Small intestine (tissue), 7 donors: ENCODE measurements around the gene ENTREP3. TPM values are rescaled to one million over a fixed set of nuclear protein-coding genes. Genes with fewer than 3 reads are reported as not detected.

Source experiments
- DNase-seq, 2 donors: peaks; one replicate each; pipeline versions ENCODE4 v3.0.0 to v3.0.0-alpha.2; 2013
- FAIRE-seq: peaks from 2 replicates; lab custom pipeline; 2012; peaks lifted over from hg19 to GRCh38; lab: Jason Lieb, UNC
- H3K27ac ChIP-seq, 3 donors: one replicate each; pipeline ENCODE4 v1.5.1; 2013; ENCODE audit warnings: low read length in 2 of 3, mild to moderate bottlenecking in 2 of 3, control low read depth in 1 of 3, inconsistent platforms in 1 of 3, low read depth in 1 of 3, moderate library complexity in 1 of 3
- H3K27me3 ChIP-seq, 3 donors: one replicate each; pipeline ENCODE4 v1.6.1; 2013; ENCODE audit warnings: low read length in 3 of 3, inconsistent platforms in 1 of 3; ENCODE audit not compliant: control insufficient read depth in 3 of 3, insufficient read depth in 3 of 3
- H3K36me3 ChIP-seq, 3 donors: one replicate each; pipeline ENCODE4 v1.6.1; 2013; ENCODE audit warnings: low read length in 3 of 3, inconsistent platforms in 1 of 3, low read depth in 1 of 3, mild to moderate bottlenecking in 1 of 3, moderate library complexity in 1 of 3; ENCODE audit not compliant: control insufficient read depth in 3 of 3, insufficient read depth in 2 of 3
- H3K4me1 ChIP-seq, 3 donors: one replicate each; pipeline ENCODE4 v1.6.1; 2013; ENCODE audit warnings: low read length in 2 of 3, inconsistent platforms in 1 of 3, low read depth in 1 of 3, mild to moderate bottlenecking in 1 of 3, moderate library complexity in 1 of 3; ENCODE audit not compliant: control insufficient read depth in 3 of 3, insufficient read depth in 2 of 3
- H3K4me3 ChIP-seq, 3 donors: one replicate each; pipeline ENCODE4 v1.5.1; 2013; ENCODE audit warnings: low read length in 3 of 3, control low read depth in 1 of 3, inconsistent platforms in 1 of 3, low read depth in 1 of 3, mild to moderate bottlenecking in 1 of 3, moderate library complexity in 1 of 3
- H3K9me3 ChIP-seq, 2 donors: one replicate each; pipeline ENCODE4 v1.6.1; 2013; ENCODE audit warnings: low read depth in 1 of 2, low read length in 1 of 2; ENCODE audit not compliant: control insufficient read depth in 2 of 2, insufficient read depth in 1 of 2
- WGBS, 3 donors: extraction: QIAGEN DNeasy Blood & Tissue Kit; methylation state at CpG; one replicate each; pipeline ENCODE4 v1.1.7; 2013; 5-methylcytosine and 5-hydroxymethylcytosine counted together
- polyA plus RNA-seq, 4 donors: library from polyadenylated mRNA; stranded (reverse) in 3 of 4; unstranded in 1 of 4; fragments of 200-250 nt in 3 of 4; fragments of 120-200 nt in 1 of 4; gene quantifications; one replicate each; pipeline versions ENCODE4 v1.2.1 to v1.2.3, GENCODE V29; 2013
- donor health status: healthy with polysubstance abuse.
- donor health status: control.
- donor health status: control.
- donor health status: Bipolar disorder and iron deficiency.
- donor health status: healthy.

Gene ENTREP3
- polyA plus RNA-seq, 4 donors: 14.3 to 21.3 (median 16.8) TPM

GRCh38 chr1:155261852-155262673 is 6.8 kb upstream of the ENTREP3 start, which contains the start of gene SCAMP3:
TSS of gene SCAMP3 (minus strand) at chr1:155262360. CDS start at chr1:155262151, 209 bp downstream.
- no peak for FAIRE-seq

GRCh38 chr1:155261493-155261851 is 6.2 kb upstream of the ENTREP3 start:
- Histone ChIP-seq H3K9me3 (no peaks in the 10 kb centered on the region), H3K36me3 (peaks cover 9 to 58% (median 10%) of the 10 kb centered on the region in 3 donors), H3K27me3 (no peaks in the 10 kb centered on the region), H3K4me1 (peaks cover 0 to 12% (median 9%) of the 10 kb centered on the region in 3 donors), H3K27ac (peak overlapping the region; percentile 69 to 81 (median 70)), H3K4me3 (peak overlapping the region; percentile 59 to 76 (median 75))
- DNase-seq: no peak
- 0 to 1% (median 0%) methylated on average over 9 of the region's 9 CpGs for WGBS, 3 donors
- FAIRE-seq: no peak

More at GRCh38 chr1:155261852-155262673, 6.8 kb upstream of the ENTREP3 start, which contains the start of gene SCAMP3:
- peak within 1 kb of the TSS; percentile 59 to 76 (median 75) for H3K4me3 ChIP-seq
- peak; percentile 98 to 99 for DNase-seq
- H3K27me3 ChIP-seq: no peaks in the 10 kb centered on the region
- no peaks in the 10 kb centered on the region for H3K9me3 ChIP-seq
- H3K4me1 ChIP-seq: peaks cover 0 to 12% (median 9%) of the 10 kb centered on the region in 3 donors
- WGBS, 3 donors: 0 to 1% (median 1%) methylated on average over 43 to 47 of the region's 47 CpGs
- H3K27ac ChIP-seq: peak within 1 kb of the TSS; percentile 69 to 81 (median 70)
- peaks cover 10 to 58% (median 12%) of the 10 kb centered on the region in 3 donors for H3K36me3 ChIP-seq

- no peak for DNase-seq
- H3K36me3 ChIP-seq: peaks cover 9 to 58% (median 9%) of the 10 kb centered on the region in 3 donors
- WGBS, 3 donors: 91 to 94% (median 93%) methylated on average over 5 of the region's 5 CpGs
- H3K4me1 ChIP-seq: peaks cover 0 to 18% (median 9%) of the 10 kb centered on the region in 3 donors
- no peaks in the 10 kb centered on the region for H3K9me3 ChIP-seq
- H3K27ac ChIP-seq: no peak overlapping the region
- no peak for FAIRE-seq
- no peak overlapping the region for H3K4me3 ChIP-seq
- no peaks in the 10 kb centered on the region for H3K27me3 ChIP-seq
Observed at GRCh38 chr1:155260276-155260675, 5.0 kb upstream of the ENTREP3 start.

GRCh38 chr1:155256058-155256852 is 972 bp upstream of the ENTREP3 start:
- WGBS, 3 donors: 72 to 75% (median 73%) methylated on average over 18 to 20 of the region's 20 CpGs
- FAIRE-seq (no peak), DNase-seq (no peak)
- Histone ChIP-seq H3K9me3 (no peaks in the 10 kb centered on the region), H3K4me3 (peak overlapping the region in 2 of 3 donors; percentile 71 to 74), H3K4me1 (peaks cover 0 to 24% (median 12%) of the 10 kb centered on the region in 3 donors), H3K27ac (peak overlapping the region; percentile 95 to 99 (median 96)), H3K36me3 (peaks cover 0 to 39% (median 7%) of the 10 kb centered on the region in 3 donors), H3K27me3 (no peaks in the 10 kb centered on the region)

- Histone ChIP-seq H3K9me3 (no peaks in the 10 kb centered on the region), H3K4me3 (peak overlapping the region; percentile 71 to 83 (median 74)), H3K27ac (peak overlapping the region; percentile 95 to 99 (median 96)), H3K27me3 (no peaks in the 10 kb centered on the region), H3K4me1 (peaks cover 0 to 23% (median 8%) of the 10 kb centered on the region in 3 donors), H3K36me3 (peaks cover 0 to 36% (median 7%) of the 10 kb centered on the region in 3 donors)
- peak in 1 of 2 donors; percentile 38 for DNase-seq
- 3 to 9% (median 3%) methylated on average over 23 to 35 of the region's 35 CpGs for WGBS, 3 donors
- FAIRE-seq: no peak
Observed at GRCh38 chr1:155254714-155255242, 505 bp downstream of the ENTREP3 start.

- Histone ChIP-seq H3K9me3 (no peaks in the 10 kb centered on the region), H3K27ac (peak overlapping the region in 1 of 3 donors; percentile 99), H3K4me1 (peaks cover 0 to 23% (median 8%) of the 10 kb centered on the region in 3 donors), H3K4me3 (peak overlapping the region in 2 of 3 donors; percentile 71 to 74), H3K36me3 (peaks cover 0 to 34% (median 7%) of the 10 kb centered on the region in 3 donors), H3K27me3 (no peaks in the 10 kb centered on the region)
- FAIRE-seq (no peak), DNase-seq (no peak)
- 38 to 47% (median 47%) methylated on average over 12 of the region's 12 CpGs for WGBS, 3 donors
Observed at GRCh38 chr1:155254228-155254713, 1.0 kb downstream of the ENTREP3 start.

- H3K9me3 ChIP-seq: no peaks in the 10 kb centered on the region
- peaks cover 0 to 33% (median 7%) of the 10 kb centered on the region in 3 donors for H3K36me3 ChIP-seq
- WGBS, 3 donors: 59 to 68% (median 65%) methylated on average over 5 of the region's 5 CpGs
- H3K27me3 ChIP-seq: no peaks in the 10 kb centered on the region
- peaks cover 0 to 23% (median 8%) of the 10 kb centered on the region in 3 donors for H3K4me1 ChIP-seq
- no peak overlapping the region for H3K27ac ChIP-seq
- DNase-seq (no peak), FAIRE-seq (no peak)
- H3K4me3 ChIP-seq: peak overlapping the region in 1 of 3 donors; percentile 71
Observed at GRCh38 chr1:155253797-155254196, 1.5 kb downstream of the ENTREP3 start.
